Islet precursor cell (in vitro differentiated cells): ENCODE data around the gene PCSK6.

Experiments used
- DNase-seq: peaks from one replicate; pipeline ENCODE4 v3.0.0-alpha.2; 2018

PCSK6 gene

DNA sequence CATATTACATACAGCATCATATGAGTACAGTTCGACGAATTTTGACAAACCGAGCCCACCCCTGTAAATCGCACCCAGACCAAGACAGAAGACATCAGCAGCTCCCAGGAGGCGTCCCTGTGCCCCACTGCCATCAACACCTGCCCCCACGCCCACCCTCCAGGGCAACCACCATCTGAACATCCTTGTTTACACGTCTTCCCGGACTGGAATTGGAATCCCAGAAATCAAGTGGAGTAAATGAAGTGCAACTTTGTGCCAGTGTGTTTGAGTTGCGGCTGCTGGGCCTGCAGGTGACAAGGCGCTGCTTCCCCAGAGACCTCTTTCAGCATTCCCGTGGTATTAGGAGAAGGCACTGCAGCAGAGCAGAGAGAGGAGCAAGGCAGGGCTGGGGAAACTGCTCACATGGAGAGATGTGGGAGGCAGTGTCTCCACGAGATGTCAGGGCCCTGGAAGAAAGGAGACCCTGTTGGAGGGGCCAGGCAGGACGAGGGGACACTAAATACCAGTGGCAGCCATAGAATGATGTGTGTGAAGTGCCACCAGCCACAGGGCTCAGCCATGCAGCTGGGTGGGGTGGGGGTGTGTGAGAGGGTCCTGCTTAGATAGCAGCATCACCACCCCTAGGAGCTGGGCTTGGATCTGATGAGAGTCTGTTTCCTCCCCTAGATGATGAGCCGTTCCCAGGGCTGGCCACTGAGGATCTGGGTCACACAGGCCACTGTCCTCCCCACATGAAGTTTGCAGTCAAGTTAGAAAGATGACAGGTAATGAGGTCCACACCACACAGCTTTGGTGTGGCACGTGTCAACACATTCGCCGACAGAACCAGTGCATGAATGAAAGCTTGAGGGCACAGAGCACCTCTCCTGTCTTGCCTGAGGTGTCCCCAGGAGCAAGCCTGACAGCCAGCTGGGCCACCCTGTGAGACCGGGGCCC is 33.4 kb upstream of the PCSK6 start:
- DNase-seq = peak; percentile 44

GRCh38 chr15:101522091-101522490 is 32.6 kb upstream of the PCSK6 start:
- peak; percentile 23 for DNase-seq

DNA sequence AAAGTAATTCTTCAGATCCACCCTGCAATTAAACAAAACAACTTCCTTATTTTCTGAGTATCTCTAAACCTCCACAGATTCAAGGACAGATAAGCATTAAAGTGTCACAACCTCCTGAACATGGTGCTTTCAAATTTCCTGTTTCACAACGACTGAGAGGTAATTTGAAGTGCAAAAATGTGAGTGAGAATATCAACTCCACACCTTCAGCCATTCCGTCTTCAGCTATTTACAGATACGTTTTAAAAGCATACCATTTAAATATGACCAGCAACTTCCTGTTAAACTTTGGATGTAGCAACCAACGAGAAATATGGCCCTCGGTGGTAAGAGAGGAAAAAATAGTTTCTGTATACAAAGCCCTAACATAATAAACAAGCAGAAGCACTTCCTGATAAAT is 32.1 kb upstream of the PCSK6 start:
- no peak for DNase-seq

- peak; percentile 19 for DNase-seq
These were observed 31.6 kb upstream of the PCSK6 start for GRCh38 chr15:101521069-101521468.

- peak; percentile 21 for DNase-seq
These were observed 30.9 kb upstream of the PCSK6 start for GRCh38 chr15:101520395-101520794.

DNA sequence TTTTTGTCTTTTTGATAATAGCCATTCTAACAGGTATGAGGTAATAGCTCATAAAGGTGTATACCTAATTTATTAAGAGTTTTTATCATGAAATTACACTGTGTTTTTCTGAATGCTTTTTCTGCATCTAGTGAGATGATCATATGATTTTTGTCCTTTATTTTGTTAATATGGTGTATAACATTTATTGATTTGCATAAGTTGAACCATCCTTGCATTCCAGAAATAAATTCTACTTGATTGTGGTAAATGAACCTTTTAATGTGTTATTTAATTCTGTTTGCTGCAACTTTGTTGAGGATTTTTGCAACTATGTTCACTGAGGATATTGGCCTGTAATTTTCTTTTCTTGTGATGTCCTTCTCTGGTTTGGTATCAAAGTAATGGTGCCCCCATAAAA is 28.0 kb upstream of the PCSK6 start:
- DNase-seq = no peak

GRCh38 chr15:101514318-101514717 is 24.8 kb upstream of the PCSK6 start:
- DNase-seq = no peak

GRCh38 chr15:101511717-101512116 is 22.2 kb upstream of the PCSK6 start:
- no peak for DNase-seq

DNA sequence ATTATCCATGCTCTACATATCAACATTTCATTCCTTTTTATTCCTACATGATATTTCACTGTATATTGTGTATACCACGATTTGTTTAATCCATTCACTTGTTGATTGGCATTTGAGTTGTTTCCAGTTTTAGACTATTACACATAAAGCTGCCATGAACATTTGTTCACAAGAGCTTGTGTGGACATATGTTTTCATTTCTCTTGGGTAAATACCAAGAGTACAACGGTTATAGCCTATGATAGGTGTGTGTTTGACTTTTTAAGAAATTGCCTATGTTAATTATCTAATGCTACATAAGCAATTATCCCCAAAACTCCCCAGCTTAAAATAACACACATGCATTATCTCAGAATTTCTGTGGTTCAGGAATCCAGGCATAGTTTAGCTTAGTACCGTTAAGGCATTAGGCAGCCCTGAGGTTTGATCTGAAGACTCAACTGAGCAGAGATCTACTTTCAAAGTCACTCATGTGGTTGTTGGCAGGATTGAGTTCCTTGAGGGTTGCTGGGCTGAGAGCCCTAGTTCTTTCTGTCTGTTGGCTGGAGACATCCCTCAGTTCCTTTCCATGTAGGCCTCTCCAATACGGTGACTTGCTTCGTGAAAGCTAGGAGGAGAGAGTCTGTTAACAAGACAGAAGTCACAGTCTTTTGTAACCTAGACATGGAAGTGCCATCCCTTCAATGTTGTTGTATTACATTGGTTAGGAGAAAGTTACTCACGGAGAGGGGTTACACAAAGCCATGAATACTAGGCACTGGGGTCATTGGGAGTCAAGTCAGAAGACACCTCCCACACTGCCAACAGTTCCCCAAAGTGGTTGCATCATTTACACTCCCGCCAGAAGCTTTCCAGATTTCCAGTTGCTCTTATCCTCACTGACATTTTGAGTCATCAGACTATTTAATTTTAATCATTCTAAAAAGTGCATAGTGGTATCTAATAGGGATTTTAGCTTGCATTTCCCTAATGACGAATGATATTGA is 21.0 kb upstream of the PCSK6 start:
- no peak for DNase-seq

- no peak for DNase-seq
These were observed 19.8 kb upstream of the PCSK6 start for GRCh38 chr15:101509279-101509678.

GRCh38 chr15:101506491-101506890 is 17.0 kb upstream of the PCSK6 start:
- no peak for DNase-seq

GRCh38 chr15:101505610-101506337 is 16.3 kb upstream of the PCSK6 start:
- DNase-seq = peak; percentile 37

- peak; percentile 44 for DNase-seq
These were observed 15.5 kb upstream of the PCSK6 start for GRCh38 chr15:101504866-101505609.

- peak; percentile 44 for DNase-seq
These were observed 14.9 kb upstream of the PCSK6 start for GRCh38 chr15:101504373-101504772.

DNA sequence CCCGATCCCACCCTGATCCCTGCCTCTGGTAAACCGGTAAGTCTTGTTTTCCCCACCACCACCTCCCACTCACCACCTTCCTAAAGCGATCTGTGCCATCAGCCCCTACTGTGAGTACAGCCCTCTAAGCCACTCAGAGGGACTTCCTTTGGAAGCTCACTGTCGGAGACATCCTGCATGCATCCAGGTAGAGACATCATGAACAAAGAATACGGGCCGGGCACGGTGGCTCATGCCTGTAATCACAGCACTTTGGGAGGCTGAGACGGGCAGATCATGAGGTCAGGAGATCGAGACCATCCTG is 13.7 kb upstream of the PCSK6 start:
- DNase-seq = peak; percentile 52

DNA sequence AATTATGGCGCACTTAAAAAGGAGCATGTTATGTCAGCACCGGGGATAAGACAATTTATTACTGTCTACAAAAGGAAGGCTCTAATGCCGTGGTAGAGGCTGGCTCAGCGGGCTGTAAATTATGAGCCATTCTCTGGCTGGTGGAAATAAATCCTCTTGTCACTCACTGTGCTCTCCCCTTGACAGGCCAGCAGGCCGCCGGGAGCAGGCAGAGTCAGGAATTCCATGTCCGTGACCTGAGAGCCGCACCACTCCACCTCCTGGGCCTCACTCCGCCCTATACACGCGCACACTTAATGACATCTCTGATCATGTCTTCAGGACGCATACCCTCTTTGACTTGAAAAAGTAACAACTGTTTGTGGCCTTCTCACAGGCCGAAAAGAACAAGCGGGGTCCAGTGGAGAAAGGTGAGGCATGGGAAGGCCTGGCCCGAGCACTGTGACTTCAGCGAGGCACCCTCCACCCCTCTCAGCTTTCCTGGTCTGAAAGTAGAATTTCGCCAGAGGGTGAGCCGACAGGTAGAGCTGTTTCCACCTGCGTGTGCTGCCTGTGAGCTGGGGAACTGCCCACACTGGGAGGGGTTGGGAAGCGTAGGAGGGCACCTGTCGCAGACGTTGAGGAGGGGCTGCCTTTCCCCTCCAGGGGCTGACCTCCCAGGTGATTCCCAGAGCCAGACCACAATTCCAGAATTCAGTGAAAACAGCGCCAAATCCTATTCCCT is 13.2 kb upstream of the PCSK6 start:
- peak; percentile 61 for DNase-seq

GRCh38 chr15:101501703-101502373 is 12.3 kb upstream of the PCSK6 start:
- peak; percentile 84 for DNase-seq

- no peak for DNase-seq
These were observed 11.5 kb upstream of the PCSK6 start for GRCh38 chr15:101500865-101501551.

GRCh38 chr15:101499863-101500713 is 10.6 kb upstream of the PCSK6 start:
- no peak for DNase-seq
